Keratinocyte (primary cell): Measurements from ENCODE around the gene CWC27.

Experiments
- EZH2 ChIP-seq: IDR thresholded peaks from one replicate; pipeline ENCODE4 v1.6.1; 2012; ENCODE audit warnings: inconsistent platforms, mild to moderate bottlenecking, low read length, moderate library complexity
- TF ChIP-seq, protein P1 (sequence below), 3 experiments: IDR thresholded peaks in 1 of 3; conservative IDR thresholded peaks in 1 of 3; optimal IDR thresholded peaks in 1 of 3; 2 replicates in 2 of 3; 3 replicates in 1 of 3; pipeline versions ENCODE3 to v1.5.1; 2011; ENCODE audit warnings: low read length in 3 of 3, mild to moderate bottlenecking in 3 of 3, moderate library complexity in 2 of 3, control low read depth in 1 of 3, inconsistent platforms in 1 of 3; ENCODE audit not compliant: insufficient read depth in 2 of 3; ENCODE audit errors: extremely low read depth in 1 of 3

DNA sequence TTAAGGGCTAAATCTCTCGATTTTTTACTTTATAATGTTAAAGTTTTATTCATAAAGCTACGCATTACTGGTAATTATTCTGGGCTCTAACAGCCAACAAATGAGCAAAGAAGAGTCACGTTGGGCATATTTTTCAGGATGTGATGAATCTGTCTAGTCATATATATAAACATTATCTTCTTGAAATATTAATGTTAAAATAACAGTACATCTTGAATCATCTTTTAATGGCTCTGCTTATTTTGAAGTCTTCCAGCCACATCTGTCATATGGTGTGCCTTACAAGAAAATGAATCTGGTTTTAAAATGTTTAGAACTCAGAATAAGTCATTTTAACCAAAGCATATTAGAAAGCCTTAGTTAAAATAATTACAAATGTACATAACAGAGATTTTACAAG is 96.9 kb downstream of the CWC27 start:
- TF ChIP-seq, protein P1, sequence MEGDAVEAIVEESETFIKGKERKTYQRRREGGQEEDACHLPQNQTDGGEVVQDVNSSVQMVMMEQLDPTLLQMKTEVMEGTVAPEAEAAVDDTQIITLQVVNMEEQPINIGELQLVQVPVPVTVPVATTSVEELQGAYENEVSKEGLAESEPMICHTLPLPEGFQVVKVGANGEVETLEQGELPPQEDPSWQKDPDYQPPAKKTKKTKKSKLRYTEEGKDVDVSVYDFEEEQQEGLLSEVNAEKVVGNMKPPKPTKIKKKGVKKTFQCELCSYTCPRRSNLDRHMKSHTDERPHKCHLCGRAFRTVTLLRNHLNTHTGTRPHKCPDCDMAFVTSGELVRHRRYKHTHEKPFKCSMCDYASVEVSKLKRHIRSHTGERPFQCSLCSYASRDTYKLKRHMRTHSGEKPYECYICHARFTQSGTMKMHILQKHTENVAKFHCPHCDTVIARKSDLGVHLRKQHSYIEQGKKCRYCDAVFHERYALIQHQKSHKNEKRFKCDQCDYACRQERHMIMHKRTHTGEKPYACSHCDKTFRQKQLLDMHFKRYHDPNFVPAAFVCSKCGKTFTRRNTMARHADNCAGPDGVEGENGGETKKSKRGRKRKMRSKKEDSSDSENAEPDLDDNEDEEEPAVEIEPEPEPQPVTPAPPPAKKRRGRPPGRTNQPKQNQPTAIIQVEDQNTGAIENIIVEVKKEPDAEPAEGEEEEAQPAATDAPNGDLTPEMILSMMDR (optimal IDR thresholded peaks at IDR 0.05 in 1 of 3, IDR thresholded peaks at IDR 0.05 in 1 of 3, conservative IDR thresholded peaks at IDR 0.05 in 1 of 3; ENCODE audit: extremely low read depth in 1 of 3, insufficient read depth in 2 of 3, low read length in 3 of 3), result no peak
- TF ChIP-seq EZH2, result no peak
